H1 (cell line): ENCODE measurements around the gene ANKRD27. TPM values are rescaled to one million over a fixed set of nuclear protein-coding genes. Genes with fewer than 3 reads are reported as not detected.

Experiments used
- CTCF ChIA-PET: fragments of 300-600 bp; sonication (Branson Sonifier 250); formaldehyde crosslinking; loops from one replicate; lab custom pipeline; 2021; ENCODE audit not compliant: partially characterized antibody; lab: Charles Lee
- POLR2A ChIA-PET: fragments of 300-600 bp; sonication (Branson Sonifier 250); formaldehyde crosslinking; loops from one replicate; lab custom pipeline; 2021; ENCODE audit warnings: inconsistent platforms; ENCODE audit not compliant: partially characterized antibody; lab: Charles Lee
- DNase-seq, 2 experiments: peaks; one replicate each; pipeline versions ENCODE4 v3.0.0 to v3.0.0-alpha.2; 2010 to 2022; ENCODE audit warnings: low spot score in 2 of 2, low read depth in 1 of 2, mixed read lengths in 1 of 2
- FAIRE-seq: peaks from 2 replicates; lab custom pipeline; 2011; peaks lifted over from hg19 to GRCh38; lab: Jason Lieb, UNC
- H2AFZ ChIP-seq: 2 replicates; pipeline ENCODE4 v1.8.1; 2012; ENCODE audit warnings: low read length, inconsistent platforms
- H2AK5ac ChIP-seq: 2 replicates; pipeline ENCODE4 v1.6.1; 2013; ENCODE audit warnings: low read depth, low read length
- H2BK120ac ChIP-seq: replicated peaks from 2 replicates; pipeline ENCODE3; 2013; ENCODE audit warnings: low read depth, low read length, inconsistent platforms
- H2BK12ac ChIP-seq: 2 replicates; pipeline ENCODE4 v1.6.1; 2013; ENCODE audit warnings: low read depth, low read length
- H2BK15ac ChIP-seq: 2 replicates; pipeline ENCODE4 v1.6.1; 2013; ENCODE audit warnings: low read length
- H2BK20ac ChIP-seq: 2 replicates; pipeline ENCODE4 v1.6.1; 2013; ENCODE audit warnings: low read length
- H2BK5ac ChIP-seq: 2 replicates; pipeline ENCODE4 v1.6.1; 2013; ENCODE audit warnings: low read depth, low read length
- H3K14ac ChIP-seq: 2 replicates; pipeline ENCODE4 v1.6.1; 2013; ENCODE audit warnings: inconsistent platforms; ENCODE audit not compliant: insufficient read length
- H3K18ac ChIP-seq: 2 replicates; pipeline ENCODE4 v1.6.1; 2013; ENCODE audit warnings: low read length; ENCODE audit errors: extremely low read depth
- H3K23ac ChIP-seq: 2 replicates; pipeline ENCODE4 v1.6.1; 2013; ENCODE audit warnings: inconsistent platforms; ENCODE audit not compliant: insufficient read length
- H3K23me2 ChIP-seq: 2 replicates; pipeline ENCODE4 v1.6.1; 2013; ENCODE audit warnings: low read depth, low read length
- H3K27ac ChIP-seq: 2 replicates; pipeline ENCODE4 v1.6.1; 2011; ENCODE audit warnings: low read depth, low read length, inconsistent platforms
- H3K27me3 ChIP-seq, 4 experiments: replicated peaks in 1 of 4; 1 replicate in 1 of 4; 2 replicates in 3 of 4; pipeline versions ENCODE4 v1.6.1 to v1.8.1; 2011 to 2013; ENCODE audit warnings: low read length in 3 of 4, mild to moderate bottlenecking in 3 of 4, inconsistent platforms in 2 of 4, mixed read lengths in 2 of 4, moderate library complexity in 1 of 4; ENCODE audit not compliant: control insufficient read depth in 3 of 4, insufficient read depth in 3 of 4; ENCODE audit errors: extremely low read depth in 1 of 4
- H3K36me3 ChIP-seq, 4 experiments: 2 replicates each; pipeline versions ENCODE4 v1.6.1 to v1.8.1; 2011 to 2013; ENCODE audit warnings: mild to moderate bottlenecking in 4 of 4, low read length in 3 of 4, moderate library complexity in 2 of 4, control low read depth in 1 of 4, inconsistent platforms in 1 of 4; ENCODE audit not compliant: insufficient read depth in 4 of 4, control insufficient read depth in 2 of 4
- H3K4ac ChIP-seq: replicated peaks from 2 replicates; pipeline ENCODE3; 2013; ENCODE audit warnings: low read length, low read depth, mixed read lengths, inconsistent platforms; ENCODE audit not compliant: insufficient read length
- H3K4me1 ChIP-seq, 4 experiments: replicated peaks in 1 of 4; 1 replicate in 1 of 4; 2 replicates in 3 of 4; pipeline versions ENCODE4 v1.6.1 to v1.8.1; 2011 to 2013; ENCODE audit warnings: low read length in 3 of 4, inconsistent platforms in 2 of 4, mixed read lengths in 1 of 4; ENCODE audit not compliant: insufficient read depth in 4 of 4, control insufficient read depth in 3 of 4
- H3K4me2 ChIP-seq, 2 experiments: 2 replicates each; pipeline versions ENCODE4 v1.6.1 to v1.8.1; 2011 to 2013; ENCODE audit warnings: low read depth in 2 of 2, low read length in 2 of 2, control low read depth in 1 of 2, inconsistent platforms in 1 of 2, mild to moderate bottlenecking in 1 of 2; ENCODE audit not compliant: insufficient read depth in 1 of 2
- H3K4me3 ChIP-seq, 4 experiments: fragments of 200-600, 300-600 bp in 1 of 4; sonication (generic), shearing (Covaris generic), sonication (Bioruptor Twin) in 1 of 4; 2 replicates each; pipeline versions ENCODE4 v1.5.1 to v1.8.1; 2011 to 2016; ENCODE audit warnings: low read length in 4 of 4, low read depth in 3 of 4, control low read depth in 2 of 4, inconsistent platforms in 2 of 4, mild to moderate bottlenecking in 2 of 4, mixed read lengths in 1 of 4, moderate library complexity in 1 of 4; ENCODE audit not compliant: insufficient read depth in 2 of 4; ENCODE audit errors: extremely low read depth in 1 of 4
- H3K56ac ChIP-seq: replicated peaks from 2 replicates; pipeline ENCODE3; 2013; ENCODE audit warnings: low read depth, mild to moderate bottlenecking, mixed read lengths, low read length, inconsistent platforms; ENCODE audit not compliant: insufficient read length
- H3K79me1 ChIP-seq: 2 replicates; pipeline ENCODE4 v1.6.1; 2013; ENCODE audit warnings: low read depth, low read length, control low read depth
- H3K79me2 ChIP-seq, 2 experiments: 2 replicates each; pipeline versions ENCODE4 v1.6.1 to v1.8.1; 2012 to 2013; ENCODE audit warnings: low read length in 2 of 2, mild to moderate bottlenecking in 2 of 2, inconsistent platforms in 1 of 2; ENCODE audit not compliant: insufficient read depth in 2 of 2, control insufficient read depth in 1 of 2
- H3K9ac ChIP-seq, 4 experiments: replicated peaks in 1 of 4; 1 replicate in 1 of 4; 2 replicates in 3 of 4; pipeline versions ENCODE4 v1.6.1 to v1.8.1; 2011 to 2013; ENCODE audit warnings: low read depth in 3 of 4, low read length in 3 of 4, control low read depth in 2 of 4, mild to moderate bottlenecking in 2 of 4, moderate library complexity in 2 of 4, inconsistent platforms in 1 of 4; ENCODE audit errors: extremely low read depth in 1 of 4
- H3K9me3 ChIP-seq, 2 experiments: 2 replicates each; pipeline versions ENCODE4 v1.6.1 to v1.8.1; 2012 to 2013; ENCODE audit warnings: mild to moderate bottlenecking in 2 of 2, moderate library complexity in 2 of 2, control low read depth in 1 of 2, inconsistent platforms in 1 of 2, low read depth in 1 of 2, low read length in 1 of 2, mixed read lengths in 1 of 2; ENCODE audit not compliant: insufficient read depth in 2 of 2
- H4K20me1 ChIP-seq, 2 experiments: replicated peaks in 1 of 2; 2 replicates each; pipeline versions ENCODE3 to v1.8.1; 2011 to 2013; ENCODE audit warnings: inconsistent platforms in 2 of 2, low read length in 2 of 2, mild to moderate bottlenecking in 1 of 2; ENCODE audit not compliant: insufficient read depth in 2 of 2, control insufficient read depth in 1 of 2
- H4K5ac ChIP-seq: 2 replicates; pipeline ENCODE4 v1.6.1; 2013; ENCODE audit warnings: low read length, low read depth, mixed read lengths, inconsistent platforms; ENCODE audit not compliant: insufficient read length
- H4K8ac ChIP-seq: 2 replicates; pipeline ENCODE4 v1.8.0; 2013; ENCODE audit warnings: mild to moderate bottlenecking, moderate library complexity, low read length, inconsistent platforms; ENCODE audit not compliant: insufficient read depth; ENCODE audit errors: extremely low read depth
- H4K91ac ChIP-seq: replicated peaks from 2 replicates; pipeline ENCODE3; 2013; ENCODE audit warnings: low read length, mixed read lengths, inconsistent platforms; ENCODE audit not compliant: insufficient read length
- RAD21 ChIP-seq, 2 experiments: IDR thresholded peaks in 1 of 2; conservative IDR thresholded peaks in 1 of 2; 2 replicates each; pipeline ENCODE4 v1.6.1; 2011; ENCODE audit warnings: low read depth in 2 of 2, low read length in 2 of 2, improper control_type of control experiment in 1 of 2, inconsistent platforms in 1 of 2, mild to moderate bottlenecking in 1 of 2, moderate library complexity in 1 of 2
- RXRA ChIP-seq: IDR thresholded peaks from 2 replicates; pipeline ENCODE4 v1.6.1; 2011; ENCODE audit warnings: low read depth, mild to moderate bottlenecking, low read length, moderate library complexity; ENCODE audit not compliant: insufficient read depth
- WGBS, 2 experiments: shearing (Covaris generic) in 1 of 2; methylation state at CpG; one replicate each; pipeline versions ENCODE4 v1.1.6 to v1.1.7; 2013 to 2015; ENCODE audit warnings: low lambda C conversion rate in 2 of 2, mixed read lengths in 2 of 2, inconsistent platforms in 1 of 2, low coverage in 1 of 2, missing lambda C conversion rate in 1 of 2; ENCODE audit not compliant: insufficient replicate concordance in 2 of 2, insufficient coverage in 1 of 2, insufficient read length in 1 of 2; ENCODE audit errors: extremely low coverage in 1 of 2, missing lambda C conversion rate in 1 of 2; 5-methylcytosine and 5-hydroxymethylcytosine counted together
- polyA plus RNA-seq, 7 experiments: library from polyadenylated mRNA; depleted of rRNA in 3 of 7; stranded (reverse) in 5 of 7; unstranded in 2 of 7; fragments of >200 nt in 5 of 7; fragments of 200-250 nt in 2 of 7; gene quantifications; 1 replicate in 5 of 7; 2 replicates in 1 of 7; 4 replicates in 1 of 7; pipeline versions ENCODE4 v1.2.1 to v1.2.3, GENCODE V29; 2011 to 2013; ENCODE audit warnings: missing spikeins in 2 of 7, mixed read lengths in 2 of 7
- total RNA-seq: library from RNA; stranded (reverse); fragmentation: NEBNext Ultra II Directional; extraction: Animal tissue kit (Norgen Biotek cat#: 25700); gene quantifications from 2 replicates; pipeline ENCODE4 v1.2.1, GENCODE V29; 2021

The ANKRD27 gene
- total and polyA plus RNA-seq, 2 of the 8 experiments (the other 6 are each of a cell fraction or from before 2014, with no cell fraction given), result 27.9 to 55.7 TPM

- POLR2A ChIA-PET, result no interaction called here
- CTCF ChIA-PET, result no interaction called here
Measured at GRCh38 chr19:32627714-32628270, 47.2 kb downstream of the ANKRD27 start.

More at GRCh38 chr19:32627714-32628270, 47.2 kb downstream of the ANKRD27 start:
- Histone ChIP-seq H4K8ac (no peak overlapping the region), H3K79me2 (no peaks in the 10 kb centered on the region), H2BK120ac (no peak overlapping the region), H3K56ac (no peak overlapping the region), H2AK5ac (no peak overlapping the region), H3K18ac (no peak overlapping the region), H3K14ac (no peak overlapping the region), H3K4ac (no peak overlapping the region), H2AFZ (no peak overlapping the region), H4K91ac (no peak overlapping the region), H2BK20ac (no peak overlapping the region), H3K27me3 (no peaks in the 10 kb centered on the region), H3K79me1 (0 out of 2 replicates have a peak, but pooled peaks cover 2% of the 10 kb centered on the region), H3K36me3 (peaks cover 0 to 33% (median 21%) of the 10 kb centered on the region in 4 experiments; a peak in 4 of 8 replicates), H3K9ac (no peak overlapping the region), H2BK12ac (no peak overlapping the region), H2BK15ac (no peak overlapping the region), H3K9me3 (no peaks in the 10 kb centered on the region), H2BK5ac (no peak overlapping the region), H3K4me3 (no peak overlapping the region), H3K23me2 (no peaks in the 10 kb centered on the region), H3K4me2 (no peak overlapping the region), H4K5ac (no peak overlapping the region), H3K27ac (no peak overlapping the region), H3K4me1 (no peaks in the 10 kb centered on the region), H4K20me1 (peaks cover 0 to 3% of the 10 kb centered on the region in 2 experiments), H3K23ac (no peak overlapping the region)
- no peak for FAIRE-seq
- DNase-seq, result no peak
- WGBS, 2 experiments, result 89% methylated on average over 15 of the region's 15 CpGs; no CpG with 5 or more reads in 1 of the 2 experiments
- TF ChIP-seq RAD21 (IDR thresholded peaks at IDR 0.05 in 1 of 2, conservative IDR thresholded peaks at IDR 0.05 in 1 of 2; ENCODE audit: low read depth in 2 of 2, low read length in 2 of 2), result peak in 1 of 2 experiments; percentile 13; a peak in 1 of 4 replicates
- TF ChIP-seq RXRA, result no peak
